HEK293 (cell line): Measurements from ENCODE around the gene FBXL7.

Experiments used
- CTCF ChIA-PET: fragments of 350-600 bp; formaldehyde crosslinking; extraction: SDS; loops from one replicate; lab custom pipeline; 2021; ENCODE audit warnings: antibody characterized with exemption; lab: Yijun Ruan, JAX
- POLR2A ChIA-PET: fragments of 300-600 bp; formaldehyde crosslinking; extraction: SDS; loops from one replicate; lab custom pipeline; 2020; ENCODE audit warnings: antibody characterized with exemption, inconsistent platforms; lab: Yijun Ruan, JAX
- H3K27ac ChIP-seq: fragments of 200-500 bp; sonication (Bioruptor generic); 2 replicates; pipeline ENCODE4 v1.5.1; 2014; ENCODE audit warnings: low read depth, low read length, control low read depth, inconsistent platforms; ENCODE audit errors: extremely low read depth
- H3K36me3 ChIP-seq, 2 experiments: fragments of 200-500 bp in 1 of 2; sonication (Bioruptor generic) in 1 of 2; 1 replicate in 1 of 2; 2 replicates in 1 of 2; pipeline ENCODE4 v1.5.1; 2014 to 2017; ENCODE audit warnings: inconsistent platforms in 2 of 2, low read length in 2 of 2; ENCODE audit not compliant: control insufficient read depth in 2 of 2, insufficient read depth in 1 of 2
- H3K4me1 ChIP-seq: fragments of 200-500 bp; sonication (Bioruptor generic); 2 replicates; pipeline ENCODE4 v1.5.1; 2014; ENCODE audit warnings: mild to moderate bottlenecking, low read length, inconsistent platforms; ENCODE audit not compliant: control insufficient read depth, insufficient read depth
- H3K4me3 ChIP-seq: 2 replicates; pipeline ENCODE4 v1.5.1; 2011; ENCODE audit warnings: low read depth, mild to moderate bottlenecking, control low read depth, low read length, moderate library complexity
- H3K9me3 ChIP-seq: fragments of 200-500 bp; sonication (Bioruptor generic); 2 replicates; pipeline ENCODE4 v1.5.1; 2014; ENCODE audit warnings: low read depth, low read length, inconsistent platforms; ENCODE audit not compliant: control insufficient read depth, insufficient read depth
- GLIS2 ChIP-seq: fragments of 450-650 bp; formaldehyde crosslinking; IDR thresholded peaks from 2 replicates; pipeline ENCODE4 v1.5.1; 2016; ENCODE audit warnings: missing biosample characterization, missing genetic modification characterization
- MYNN ChIP-seq: fragments of 450-650 bp; formaldehyde crosslinking; IDR thresholded peaks from 2 replicates; pipeline ENCODE4 v1.5.1; 2016; ENCODE audit warnings: missing biosample characterization, missing genetic modification characterization, borderline replicate concordance
- SP2 ChIP-seq: fragments of 450-650 bp; formaldehyde crosslinking; IDR thresholded peaks from 2 replicates; pipeline ENCODE4 v1.5.1; 2016; ENCODE audit warnings: missing biosample characterization, missing genetic modification characterization
- TCF7L2 ChIP-seq: IDR thresholded peaks from 2 replicates; pipeline ENCODE4 v1.6.1; 2011; ENCODE audit warnings: low read depth, mild to moderate bottlenecking, inconsistent platforms, low read length, moderate library complexity, borderline replicate concordance
- ZBTB26 ChIP-seq: fragments of 450-650 bp; formaldehyde crosslinking; optimal IDR thresholded peaks from 2 replicates; pipeline ENCODE3; 2016; ENCODE audit warnings: missing biosample characterization, mild to moderate bottlenecking, missing genetic modification characterization
- ZNF19 ChIP-seq: fragments of 450-650 bp; formaldehyde crosslinking; IDR thresholded peaks from 2 replicates; pipeline ENCODE4; 2016; ENCODE audit warnings: missing biosample characterization, missing genetic modification characterization, low read depth
- ZNF324 ChIP-seq: fragments of 450-650 bp; formaldehyde crosslinking; IDR thresholded peaks from 2 replicates; pipeline ENCODE4 v1.5.1; 2016; ENCODE audit warnings: missing biosample characterization, missing genetic modification characterization
- ZNF366 ChIP-seq: fragments of 450-650 bp; formaldehyde crosslinking; conservative IDR thresholded peaks from 2 replicates; pipeline ENCODE4 v1.5.1; 2016; ENCODE audit warnings: missing biosample characterization, missing genetic modification characterization
- ZNF529 ChIP-seq: fragments of 450-650 bp; formaldehyde crosslinking; IDR thresholded peaks from 2 replicates; pipeline ENCODE4 v1.5.1; 2017; ENCODE audit warnings: missing genetic modification characterization, missing biosample characterization; ENCODE audit not compliant: insufficient replicate concordance
- ZNF530 ChIP-seq: fragments of 450-650 bp; formaldehyde crosslinking; IDR thresholded peaks from 2 replicates; pipeline ENCODE4 v1.5.1; 2016; ENCODE audit warnings: low read depth, missing biosample characterization, missing genetic modification characterization
- ZNF549 ChIP-seq: fragments of 450-650 bp; IDR thresholded peaks from 2 replicates; pipeline ENCODE4 v1.5.1; 2018; ENCODE audit warnings: missing biosample characterization, missing genetic modification characterization, mild to moderate bottlenecking, inconsistent platforms, moderate library complexity
- ZNF580 ChIP-seq: fragments of 450-650 bp; formaldehyde crosslinking; IDR thresholded peaks from 2 replicates; pipeline ENCODE4 v1.5.1; 2016; ENCODE audit warnings: missing biosample characterization, missing genetic modification characterization
- ZNF701 ChIP-seq: fragments of 450-650 bp; formaldehyde crosslinking; IDR thresholded peaks from 2 replicates; pipeline ENCODE4 v1.5.1; 2016; ENCODE audit warnings: missing biosample characterization, missing genetic modification characterization
- TF ChIP-seq, protein P1 (sequence below): sonication (generic); formaldehyde crosslinking; IDR thresholded peaks from 2 replicates; pipeline ENCODE4 v1.8.1; 2022; ENCODE audit warnings: mild to moderate bottlenecking, moderate library complexity, missing genetic modification reagents
- TF ChIP-seq, protein P2 (sequence below): fragments of 450-650 bp; formaldehyde crosslinking; IDR thresholded peaks from 2 replicates; pipeline ENCODE4 v1.5.1; 2016; ENCODE audit warnings: missing biosample characterization, missing genetic modification characterization, borderline replicate concordance

FBXL7 gene

GRCh38 chr5:15700373-15700772 is 200.4 kb downstream of the FBXL7 start:
- Histone ChIP-seq H3K36me3 (no peaks in the 10 kb centered on the region), H3K4me1 (no peaks in the 10 kb centered on the region)
- POLR2A ChIA-PET: no interaction called here

GRCh38 chr5:15702102-15702501 is 202.1 kb downstream of the FBXL7 start:
- POLR2A ChIA-PET: interaction anchor here (0.7 kb wide), 1 partner anchor 1018 kb away, joined by 5 read pairs; no protein-coding TSS in a partner anchor
- no peak overlapping the region for H3K4me3 ChIP-seq
- H3K9me3 ChIP-seq: no peaks in the 10 kb centered on the region
- CTCF ChIA-PET: interaction anchor here (0.6 to 0.7 kb wide), 3 partner anchors 31 to 122 kb away, joined by 4 to 5 read pairs (median 4); no protein-coding TSS in a partner anchor
- H3K36me3 ChIP-seq: no peaks in the 10 kb centered on the region
- no peak overlapping the region for H3K27ac ChIP-seq
- no peaks in the 10 kb centered on the region for H3K4me1 ChIP-seq
- TF ChIP-seq MYNN: no peak
- TF ChIP-seq ZNF701: no peak
- TF ChIP-seq SP2 (tag by site-specific recombination): no peak
- TF ChIP-seq GLIS2 (tag by site-specific recombination): no peak
- no peak for TF ChIP-seq ZBTB26
- no peak for TF ChIP-seq ZNF324 (tag by site-specific recombination)
- TF ChIP-seq ZNF549: no peak
- no peak for TF ChIP-seq ZNF529 (tag by site-specific recombination)
- TF ChIP-seq ZNF580: no peak
- no peak for TF ChIP-seq TCF7L2
- no peak for TF ChIP-seq ZNF530 (tag by site-specific recombination)

More at GRCh38 chr5:15700373-15700772, 200.4 kb downstream of the FBXL7 start:
- no peaks in the 10 kb centered on the region for H3K9me3 ChIP-seq
- no peak overlapping the region for H3K4me3 ChIP-seq
- H3K27ac ChIP-seq: no peak overlapping the region
- TF ChIP-seq ZNF366 (no peak), ZNF19 (tag by site-specific recombination) (no peak)
- TF ChIP-seq, protein P1, sequence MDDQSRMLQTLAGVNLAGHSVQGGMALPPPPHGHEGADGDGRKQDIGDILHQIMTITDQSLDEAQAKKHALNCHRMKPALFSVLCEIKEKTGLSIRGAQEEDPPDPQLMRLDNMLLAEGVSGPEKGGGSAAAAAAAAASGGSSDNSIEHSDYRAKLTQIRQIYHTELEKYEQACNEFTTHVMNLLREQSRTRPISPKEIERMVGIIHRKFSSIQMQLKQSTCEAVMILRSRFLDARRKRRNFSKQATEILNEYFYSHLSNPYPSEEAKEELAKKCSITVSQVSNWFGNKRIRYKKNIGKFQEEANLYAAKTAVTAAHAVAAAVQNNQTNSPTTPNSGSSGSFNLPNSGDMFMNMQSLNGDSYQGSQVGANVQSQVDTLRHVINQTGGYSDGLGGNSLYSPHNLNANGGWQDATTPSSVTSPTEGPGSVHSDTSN (CRISPR knock-in tag): no peak
- TF ChIP-seq, protein P2, sequence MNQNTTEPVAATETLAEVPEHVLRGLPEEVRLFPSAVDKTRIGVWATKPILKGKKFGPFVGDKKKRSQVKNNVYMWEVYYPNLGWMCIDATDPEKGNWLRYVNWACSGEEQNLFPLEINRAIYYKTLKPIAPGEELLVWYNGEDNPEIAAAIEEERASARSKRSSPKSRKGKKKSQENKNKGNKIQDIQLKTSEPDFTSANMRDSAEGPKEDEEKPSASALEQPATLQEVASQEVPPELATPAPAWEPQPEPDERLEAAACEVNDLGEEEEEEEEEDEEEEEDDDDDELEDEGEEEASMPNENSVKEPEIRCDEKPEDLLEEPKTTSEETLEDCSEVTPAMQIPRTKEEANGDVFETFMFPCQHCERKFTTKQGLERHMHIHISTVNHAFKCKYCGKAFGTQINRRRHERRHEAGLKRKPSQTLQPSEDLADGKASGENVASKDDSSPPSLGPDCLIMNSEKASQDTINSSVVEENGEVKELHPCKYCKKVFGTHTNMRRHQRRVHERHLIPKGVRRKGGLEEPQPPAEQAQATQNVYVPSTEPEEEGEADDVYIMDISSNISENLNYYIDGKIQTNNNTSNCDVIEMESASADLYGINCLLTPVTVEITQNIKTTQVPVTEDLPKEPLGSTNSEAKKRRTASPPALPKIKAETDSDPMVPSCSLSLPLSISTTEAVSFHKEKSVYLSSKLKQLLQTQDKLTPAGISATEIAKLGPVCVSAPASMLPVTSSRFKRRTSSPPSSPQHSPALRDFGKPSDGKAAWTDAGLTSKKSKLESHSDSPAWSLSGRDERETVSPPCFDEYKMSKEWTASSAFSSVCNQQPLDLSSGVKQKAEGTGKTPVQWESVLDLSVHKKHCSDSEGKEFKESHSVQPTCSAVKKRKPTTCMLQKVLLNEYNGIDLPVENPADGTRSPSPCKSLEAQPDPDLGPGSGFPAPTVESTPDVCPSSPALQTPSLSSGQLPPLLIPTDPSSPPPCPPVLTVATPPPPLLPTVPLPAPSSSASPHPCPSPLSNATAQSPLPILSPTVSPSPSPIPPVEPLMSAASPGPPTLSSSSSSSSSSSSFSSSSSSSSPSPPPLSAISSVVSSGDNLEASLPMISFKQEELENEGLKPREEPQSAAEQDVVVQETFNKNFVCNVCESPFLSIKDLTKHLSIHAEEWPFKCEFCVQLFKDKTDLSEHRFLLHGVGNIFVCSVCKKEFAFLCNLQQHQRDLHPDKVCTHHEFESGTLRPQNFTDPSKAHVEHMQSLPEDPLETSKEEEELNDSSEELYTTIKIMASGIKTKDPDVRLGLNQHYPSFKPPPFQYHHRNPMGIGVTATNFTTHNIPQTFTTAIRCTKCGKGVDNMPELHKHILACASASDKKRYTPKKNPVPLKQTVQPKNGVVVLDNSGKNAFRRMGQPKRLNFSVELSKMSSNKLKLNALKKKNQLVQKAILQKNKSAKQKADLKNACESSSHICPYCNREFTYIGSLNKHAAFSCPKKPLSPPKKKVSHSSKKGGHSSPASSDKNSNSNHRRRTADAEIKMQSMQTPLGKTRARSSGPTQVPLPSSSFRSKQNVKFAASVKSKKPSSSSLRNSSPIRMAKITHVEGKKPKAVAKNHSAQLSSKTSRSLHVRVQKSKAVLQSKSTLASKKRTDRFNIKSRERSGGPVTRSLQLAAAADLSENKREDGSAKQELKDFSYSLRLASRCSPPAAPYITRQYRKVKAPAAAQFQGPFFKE: no peak
- TF ChIP-seq, all 188 proteins: peak for 0
- CTCF ChIA-PET: no interaction called here
